Loucy (cell line): Measurements from ENCODE around the gene MUCL1.

ENCODE experiments used
- H2AFZ ChIP-seq: fragments of 200-600 bp; sonication (generic); 2 replicates; pipeline ENCODE4 v1.6.0; 2016; ENCODE audit warnings: antibody characterized with exemption, mild to moderate bottlenecking, low read length, moderate library complexity
- H3F3A ChIP-seq: fragments of 200-600 bp; 2 replicates; pipeline ENCODE4 v1.6.0; 2016; ENCODE audit warnings: antibody characterized with exemption, low read depth, mild to moderate bottlenecking
- H3K27me3 ChIP-seq: fragments of 200-600 bp; sonication (generic); 2 replicates; pipeline ENCODE4 v1.6.1; 2014; ENCODE audit warnings: low read length, mild to moderate bottlenecking; ENCODE audit not compliant: insufficient read depth, poor library complexity, severe bottlenecking
- H3K36me3 ChIP-seq: fragments of 200-600 bp; sonication (generic); 2 replicates; pipeline ENCODE4 v1.6.1; 2016; ENCODE audit warnings: low read length; ENCODE audit not compliant: insufficient read depth
- H3K4me1 ChIP-seq: fragments of 200-600 bp; sonication (generic); 2 replicates; pipeline ENCODE4 v1.5.1; 2014; ENCODE audit warnings: low read length, mild to moderate bottlenecking; ENCODE audit not compliant: insufficient read depth, poor library complexity, severe bottlenecking
- H3K4me2 ChIP-seq: fragments of 200-600 bp; sonication (generic); 2 replicates; pipeline ENCODE4 v1.6.0; 2014; ENCODE audit warnings: antibody characterized with exemption, low read length, low read depth, mild to moderate bottlenecking; ENCODE audit not compliant: poor library complexity, severe bottlenecking
- H3K4me3 ChIP-seq: fragments of 200-600 bp; sonication (generic); 2 replicates; pipeline ENCODE4 v1.5.1; 2014; ENCODE audit warnings: low read length, mild to moderate bottlenecking, mixed read lengths; ENCODE audit not compliant: poor library complexity, severe bottlenecking
- H3K79me2 ChIP-seq: fragments of 200-600 bp; sonication (generic); 2 replicates; pipeline ENCODE4 v1.6.1; 2014; ENCODE audit warnings: low read length; ENCODE audit not compliant: insufficient read depth
- H3K9ac ChIP-seq: fragments of 200-600 bp; sonication (generic); 2 replicates; pipeline ENCODE4 v1.6.0; 2014; ENCODE audit warnings: mild to moderate bottlenecking, low read depth, low read length, moderate library complexity; ENCODE audit not compliant: poor library complexity, severe bottlenecking
- H3K9me2 ChIP-seq: fragments of 200-600 bp; sonication (generic); replicated peaks from 2 replicates; pipeline ENCODE4 v1.6.1; 2016; ENCODE audit warnings: low read depth, low read length, mixed read lengths
- H3K9me3 ChIP-seq: fragments of 200-600 bp; sonication (generic); 2 replicates; pipeline ENCODE4 v1.6.1; 2014; ENCODE audit warnings: mild to moderate bottlenecking, antibody characterized with exemption, low read length, low read depth; ENCODE audit not compliant: insufficient read depth
- H4K20me1 ChIP-seq: fragments of 200-600 bp; sonication (generic); 2 replicates; pipeline ENCODE4 v1.6.0; 2014; ENCODE audit warnings: antibody characterized with exemption, low read length, mild to moderate bottlenecking; ENCODE audit not compliant: insufficient read depth, poor library complexity, severe bottlenecking
- EZH2phosphoT487 ChIP-seq: fragments of 200-600 bp; IDR thresholded peaks from 2 replicates; pipeline ENCODE4 v1.6.1; 2018; ENCODE audit warnings: antibody characterized with exemption, mild to moderate bottlenecking, moderate library complexity, borderline replicate concordance
- TF ChIP-seq, protein P1 (sequence below): fragments of 200-600 bp; sonication (generic); conservative IDR thresholded peaks from 2 replicates; pipeline ENCODE4 v1.5.1; 2014; ENCODE audit warnings: mild to moderate bottlenecking, antibody characterized with exemption, low read length

MUCL1 gene

DNA sequence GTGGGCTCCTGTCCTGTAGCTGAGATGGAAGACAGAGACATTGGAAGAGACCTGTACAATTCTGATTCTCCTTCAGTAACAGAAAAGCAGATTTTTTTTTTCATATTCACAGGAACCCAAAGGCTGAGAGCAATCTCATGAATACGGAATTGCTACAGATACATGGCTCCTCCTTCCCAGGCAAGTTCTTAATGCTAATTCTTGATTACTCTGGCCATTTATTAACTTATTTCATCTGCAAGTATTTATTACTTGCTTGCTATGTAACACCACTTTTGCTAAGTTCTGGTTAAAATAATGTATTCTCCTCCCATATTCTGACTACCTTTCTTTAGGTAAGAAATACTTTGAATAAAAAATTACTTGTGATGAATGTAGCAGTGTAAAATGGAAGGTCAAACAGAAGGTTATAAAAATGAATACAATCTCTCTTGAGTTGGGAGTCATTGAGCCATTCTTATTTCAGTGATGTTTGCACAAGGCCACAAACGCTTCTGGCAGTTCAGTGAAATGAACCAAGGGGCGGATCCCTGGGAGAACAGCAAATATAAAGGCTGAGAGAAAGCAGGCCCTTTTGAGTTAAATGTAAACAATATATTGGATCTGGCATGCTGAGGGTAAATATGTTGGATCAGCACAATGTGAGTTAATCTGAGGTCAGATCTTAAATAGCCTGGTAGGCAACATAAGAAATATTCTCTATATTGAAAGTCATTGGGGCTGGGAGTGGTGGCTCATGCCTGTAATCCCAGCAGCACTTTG is 37.6 kb downstream of the MUCL1 start:
- H3K79me2 ChIP-seq, result no peaks in the 10 kb centered on the region
- no peaks in the 10 kb centered on the region for H3K36me3 ChIP-seq
- no peak overlapping the region for H3K4me3 ChIP-seq
- no peaks in the 10 kb centered on the region for H3K27me3 ChIP-seq
- no peaks in the 10 kb centered on the region for H3F3A ChIP-seq
- H3K4me2 ChIP-seq, result no peak overlapping the region
- H4K20me1 ChIP-seq, result no peaks in the 10 kb centered on the region
- no peaks in the 10 kb centered on the region for H3K4me1 ChIP-seq
- H2AFZ ChIP-seq, result no peak overlapping the region
- no peak overlapping the region for H3K9ac ChIP-seq
- TF ChIP-seq, protein P1, sequence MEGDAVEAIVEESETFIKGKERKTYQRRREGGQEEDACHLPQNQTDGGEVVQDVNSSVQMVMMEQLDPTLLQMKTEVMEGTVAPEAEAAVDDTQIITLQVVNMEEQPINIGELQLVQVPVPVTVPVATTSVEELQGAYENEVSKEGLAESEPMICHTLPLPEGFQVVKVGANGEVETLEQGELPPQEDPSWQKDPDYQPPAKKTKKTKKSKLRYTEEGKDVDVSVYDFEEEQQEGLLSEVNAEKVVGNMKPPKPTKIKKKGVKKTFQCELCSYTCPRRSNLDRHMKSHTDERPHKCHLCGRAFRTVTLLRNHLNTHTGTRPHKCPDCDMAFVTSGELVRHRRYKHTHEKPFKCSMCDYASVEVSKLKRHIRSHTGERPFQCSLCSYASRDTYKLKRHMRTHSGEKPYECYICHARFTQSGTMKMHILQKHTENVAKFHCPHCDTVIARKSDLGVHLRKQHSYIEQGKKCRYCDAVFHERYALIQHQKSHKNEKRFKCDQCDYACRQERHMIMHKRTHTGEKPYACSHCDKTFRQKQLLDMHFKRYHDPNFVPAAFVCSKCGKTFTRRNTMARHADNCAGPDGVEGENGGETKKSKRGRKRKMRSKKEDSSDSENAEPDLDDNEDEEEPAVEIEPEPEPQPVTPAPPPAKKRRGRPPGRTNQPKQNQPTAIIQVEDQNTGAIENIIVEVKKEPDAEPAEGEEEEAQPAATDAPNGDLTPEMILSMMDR, result no peak
- no peak for TF ChIP-seq EZH2phosphoT487
- no peaks in the 10 kb centered on the region for H3K9me2 ChIP-seq
- no peaks in the 10 kb centered on the region for H3K9me3 ChIP-seq
